T-helper 1 cell treated with Interleukin-12 subunit alpha and Interleukin-12 subunit beta and Interleukin-4 antibody, amounts not matched to agents 30 μg/mL and 1 μg/mL, for 36 hours (primary cell): ENCODE measurements around the gene MYO18B.

Source experiments
- H3K27ac Mint-ChIP-seq: one replicate; pipeline ENCODE4 v1.8.0; 2021; ENCODE audit warnings: mild to moderate bottlenecking, mixed read lengths
- H3K27me3 Mint-ChIP-seq: one replicate; pipeline ENCODE4 v1.8.0; 2021; ENCODE audit warnings: low read depth, mixed read lengths
- H3K36me3 Mint-ChIP-seq: one replicate; pipeline ENCODE4 v1.8.0; 2021; ENCODE audit warnings: low read depth, mixed read lengths
- H3K4me1 Mint-ChIP-seq: one replicate; pipeline ENCODE4 v1.8.0; 2021; ENCODE audit warnings: low read depth, mixed read lengths
- H3K4me3 Mint-ChIP-seq: one replicate; pipeline ENCODE4 v1.8.0; 2021; ENCODE audit warnings: mild to moderate bottlenecking, moderate library complexity, mixed read lengths
- H3K9me3 Mint-ChIP-seq: one replicate; pipeline ENCODE4 v1.8.0; 2021; ENCODE audit warnings: mixed read lengths

MYO18B gene

GRCh38 chr22:25827415-25827814, 85.4 kb downstream of the MYO18B start:
- Mint-ChIP-seq H3K27ac (no peak overlapping the region), H3K4me1 (no peaks in the 10 kb centered on the region), H3K4me3 (no peak overlapping the region), H3K9me3 (no peaks in the 10 kb centered on the region), H3K36me3 (no peaks in the 10 kb centered on the region), H3K27me3 (no peaks in the 10 kb centered on the region)

GRCh38 chr22:25828422-25828821, 86.4 kb downstream of the MYO18B start:
- Mint-ChIP-seq H3K36me3 (no peaks in the 10 kb centered on the region), H3K27ac (no peak overlapping the region), H3K27me3 (no peaks in the 10 kb centered on the region), H3K4me1 (no peaks in the 10 kb centered on the region), H3K4me3 (no peak overlapping the region), H3K9me3 (no peaks in the 10 kb centered on the region)

DNA sequence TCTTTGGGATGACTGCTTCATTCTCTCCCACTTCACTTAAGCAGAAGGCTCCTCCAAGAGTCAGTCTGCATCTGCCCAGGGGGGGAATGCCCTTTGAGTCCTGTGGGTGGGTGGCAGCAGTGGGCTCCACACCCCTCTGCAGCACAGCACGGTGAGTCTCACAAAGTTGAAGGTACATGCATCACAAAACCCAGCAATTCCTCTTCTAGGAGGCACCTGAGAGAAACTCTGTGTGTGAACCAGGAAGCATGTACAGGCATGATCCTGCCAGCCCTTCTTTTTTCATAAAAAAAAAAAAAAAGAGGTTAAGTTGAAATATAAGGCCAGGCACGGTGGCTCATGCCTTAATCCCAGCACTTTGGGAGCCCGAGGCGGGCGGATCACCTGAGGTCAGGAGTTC, 87.2 kb downstream of the MYO18B start:
- no peaks in the 10 kb centered on the region for H3K9me3 Mint-ChIP-seq

DNA sequence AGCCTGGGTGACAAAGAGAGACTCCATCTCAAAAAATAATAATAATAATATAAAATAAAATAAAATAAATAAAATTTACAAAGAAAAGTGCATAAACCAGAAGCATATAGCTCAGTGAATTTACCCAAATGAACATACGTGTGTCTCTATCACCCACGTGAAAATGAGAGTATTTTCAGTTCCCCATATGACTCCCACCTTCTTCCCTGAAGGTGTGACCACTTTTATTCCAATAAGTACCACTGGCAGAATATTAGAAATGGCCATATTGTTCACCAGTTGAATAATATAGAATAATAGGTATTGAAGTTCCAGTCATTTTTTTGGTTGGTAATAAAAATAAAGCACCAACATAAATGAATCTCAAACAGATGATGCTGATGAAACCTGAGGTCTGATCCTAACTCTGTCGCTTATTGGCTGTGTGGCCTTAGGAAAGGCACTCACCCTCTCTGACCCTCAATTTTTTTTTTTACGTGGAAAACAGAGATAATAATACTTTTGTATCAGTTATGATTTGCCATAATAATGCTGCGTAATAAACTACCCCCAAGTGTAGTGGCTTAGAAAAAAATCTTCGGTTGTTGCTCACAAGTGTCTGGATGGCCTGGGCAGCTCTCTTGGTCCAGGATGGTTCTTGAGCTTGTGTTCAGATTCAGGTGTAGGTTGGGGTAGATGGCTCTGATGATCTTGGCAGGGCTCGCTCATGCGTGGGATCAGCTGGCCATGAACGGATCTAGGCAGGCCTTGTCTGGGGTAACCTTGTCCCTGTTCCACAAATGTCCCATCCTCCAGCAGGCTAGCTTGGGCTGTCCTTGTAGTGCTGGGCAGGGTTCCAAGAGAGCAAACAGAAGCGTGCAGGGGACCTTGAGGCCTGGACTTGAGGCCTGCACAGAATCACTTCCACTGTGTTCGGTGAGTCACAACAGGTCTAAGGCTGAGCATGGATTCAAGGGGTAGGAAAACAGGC, 88.1 kb downstream of the MYO18B start:
- no peaks in the 10 kb centered on the region for H3K4me1 Mint-ChIP-seq
- H3K27ac Mint-ChIP-seq, result no peak overlapping the region
- H3K27me3 Mint-ChIP-seq, result no peaks in the 10 kb centered on the region
- no peaks in the 10 kb centered on the region for H3K9me3 Mint-ChIP-seq
- H3K36me3 Mint-ChIP-seq, result no peaks in the 10 kb centered on the region
- H3K4me3 Mint-ChIP-seq, result no peak overlapping the region

More for the DNA sequence above, 87.2 kb downstream of the MYO18B start:
- H3K36me3 Mint-ChIP-seq, result no peaks in the 10 kb centered on the region
- no peaks in the 10 kb centered on the region for H3K4me1 Mint-ChIP-seq
- no peak overlapping the region for H3K4me3 Mint-ChIP-seq
- H3K27ac Mint-ChIP-seq, result no peak overlapping the region
- H3K27me3 Mint-ChIP-seq, result no peaks in the 10 kb centered on the region

DNA sequence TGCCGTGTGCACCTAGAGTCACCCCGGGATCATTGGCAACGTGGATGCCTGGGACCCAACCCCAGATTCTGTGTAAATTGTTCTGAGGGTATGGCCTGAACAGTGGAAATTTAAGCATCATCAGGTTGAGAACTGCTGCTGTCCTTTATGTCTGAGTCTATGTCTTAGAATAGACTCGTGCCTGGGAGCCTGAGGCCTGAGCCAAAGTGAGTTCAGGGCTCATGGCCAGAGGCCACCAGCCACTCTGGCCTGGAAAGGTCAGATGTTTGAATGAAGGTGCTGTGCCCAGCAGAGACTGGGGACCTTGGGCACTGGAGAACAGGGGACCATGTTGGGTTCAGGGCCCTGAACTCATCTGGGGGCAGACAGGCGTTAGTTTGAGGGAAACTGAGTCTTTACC, 91.1 kb downstream of the MYO18B start:
- H3K4me1 Mint-ChIP-seq, result no peaks in the 10 kb centered on the region
- no peak overlapping the region for H3K4me3 Mint-ChIP-seq
- H3K36me3 Mint-ChIP-seq, result no peaks in the 10 kb centered on the region
- no peaks in the 10 kb centered on the region for H3K9me3 Mint-ChIP-seq
- H3K27me3 Mint-ChIP-seq, result no peaks in the 10 kb centered on the region
- H3K27ac Mint-ChIP-seq, result no peak overlapping the region

- H3K27ac Mint-ChIP-seq, result no peak overlapping the region
- H3K4me1 Mint-ChIP-seq, result no peaks in the 10 kb centered on the region
- no peak overlapping the region for H3K4me3 Mint-ChIP-seq
- H3K36me3 Mint-ChIP-seq, result no peaks in the 10 kb centered on the region
- no peaks in the 10 kb centered on the region for H3K27me3 Mint-ChIP-seq
- H3K9me3 Mint-ChIP-seq, result no peaks in the 10 kb centered on the region
Measured at GRCh38 chr22:25833676-25834075, 91.7 kb downstream of the MYO18B start.

GRCh38 chr22:25834490-25834889, 92.5 kb downstream of the MYO18B start:
- Mint-ChIP-seq H3K27ac (no peak overlapping the region), H3K4me1 (no peaks in the 10 kb centered on the region), H3K9me3 (no peaks in the 10 kb centered on the region), H3K36me3 (no peaks in the 10 kb centered on the region), H3K4me3 (no peak overlapping the region), H3K27me3 (no peaks in the 10 kb centered on the region)

DNA sequence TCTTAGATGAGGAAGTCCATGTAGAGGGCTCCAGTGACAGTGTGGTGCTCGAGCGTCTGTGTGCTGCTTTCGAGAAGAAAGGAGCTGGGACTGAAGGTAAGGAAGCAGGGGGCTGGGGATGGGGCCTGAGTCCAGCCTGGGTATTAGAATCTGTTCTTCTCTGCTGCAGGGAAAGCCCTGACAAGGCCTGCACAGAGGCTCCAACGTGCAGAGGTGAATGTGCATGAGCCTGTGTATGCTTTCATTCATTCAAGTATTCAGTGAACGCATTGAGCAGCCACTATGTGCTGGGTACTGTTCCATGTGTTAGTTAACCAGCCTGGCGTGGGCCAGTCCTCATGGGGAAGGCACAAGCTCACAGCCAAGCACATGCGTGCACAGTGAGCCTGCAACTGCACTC, 93.4 kb downstream of the MYO18B start:
- Mint-ChIP-seq H3K27me3 (no peaks in the 10 kb centered on the region), H3K4me3 (no peak overlapping the region), H3K27ac (no peak overlapping the region), H3K36me3 (no peaks in the 10 kb centered on the region), H3K9me3 (no peaks in the 10 kb centered on the region), H3K4me1 (no peaks in the 10 kb centered on the region)

DNA sequence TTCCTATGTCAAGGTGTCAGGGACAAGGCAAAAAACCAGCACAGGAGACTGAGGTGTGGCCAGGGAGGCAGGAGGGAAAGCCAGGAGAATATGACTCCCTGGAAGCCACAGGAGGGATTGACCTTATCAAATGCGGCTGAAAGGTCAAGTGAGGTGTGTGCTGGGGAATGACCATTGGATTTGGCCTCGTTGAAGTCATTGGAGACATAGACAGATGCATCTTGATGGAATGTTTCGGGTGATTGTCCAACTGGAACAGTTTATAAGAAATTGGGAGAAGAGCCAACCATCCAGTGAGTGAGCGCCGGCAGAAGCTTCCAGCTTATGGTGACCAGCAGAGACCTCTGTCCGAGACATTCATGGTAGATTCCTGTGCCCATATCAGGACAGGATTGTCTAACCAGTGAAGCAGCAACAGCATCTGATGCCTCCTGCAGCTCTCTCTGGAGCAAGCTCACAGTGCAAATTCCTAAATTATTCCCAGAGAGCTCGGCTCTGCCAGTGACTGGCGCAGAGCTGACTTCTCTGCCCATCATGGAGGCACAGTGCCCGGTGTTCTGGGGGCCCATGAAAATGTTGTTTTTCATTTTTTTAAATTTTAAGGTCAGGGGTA, 95.4 kb downstream of the MYO18B start:
- no peaks in the 10 kb centered on the region for H3K4me1 Mint-ChIP-seq
- no peak overlapping the region for H3K27ac Mint-ChIP-seq
- no peaks in the 10 kb centered on the region for H3K27me3 Mint-ChIP-seq
- H3K36me3 Mint-ChIP-seq, result no peaks in the 10 kb centered on the region
- no peak overlapping the region for H3K4me3 Mint-ChIP-seq
- H3K9me3 Mint-ChIP-seq, result no peaks in the 10 kb centered on the region

DNA sequence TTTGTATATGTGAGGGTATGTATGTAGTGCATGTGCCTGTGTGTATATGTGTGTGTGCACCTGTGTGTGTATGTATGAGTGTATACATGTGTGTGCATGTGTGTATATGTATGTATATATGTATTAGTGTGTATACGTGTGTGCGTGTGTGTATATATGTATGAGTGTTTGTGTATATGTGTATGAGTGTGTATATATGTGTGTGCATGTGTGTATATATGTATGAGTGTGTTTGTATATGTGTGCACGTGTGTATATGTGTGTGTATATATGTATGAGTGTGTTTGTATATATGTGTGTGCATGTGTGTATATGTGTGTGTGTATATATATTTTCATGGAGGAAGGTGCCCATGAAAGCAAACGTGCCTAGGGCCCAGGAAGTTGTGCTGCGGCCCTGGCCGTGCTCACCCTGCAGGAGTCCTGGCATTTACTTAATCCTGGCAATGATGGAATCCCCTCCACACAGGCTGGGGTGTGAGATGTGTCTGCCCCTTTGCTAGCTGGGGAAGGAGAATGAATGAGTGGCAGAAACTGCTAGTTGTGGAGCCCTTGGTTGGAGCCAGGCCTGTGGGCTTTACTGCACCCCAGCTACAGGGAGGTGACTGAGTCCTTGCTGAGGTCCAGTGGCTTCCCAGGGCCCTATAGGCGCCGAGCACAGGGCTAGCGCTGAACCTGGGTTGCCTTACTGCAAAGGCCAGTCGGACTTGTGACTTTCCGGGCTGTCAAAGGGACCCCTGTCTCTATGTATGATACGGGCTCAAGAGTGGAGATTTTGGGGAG, 97.2 kb downstream of the MYO18B start:
- no peaks in the 10 kb centered on the region for H3K36me3 Mint-ChIP-seq
- no peaks in the 10 kb centered on the region for H3K9me3 Mint-ChIP-seq
- H3K4me3 Mint-ChIP-seq, result no peak overlapping the region
- H3K4me1 Mint-ChIP-seq, result no peaks in the 10 kb centered on the region
- H3K27me3 Mint-ChIP-seq, result no peaks in the 10 kb centered on the region
- no peak overlapping the region for H3K27ac Mint-ChIP-seq

- no peaks in the 10 kb centered on the region for H3K9me3 Mint-ChIP-seq
- H3K27ac Mint-ChIP-seq, result no peak overlapping the region
- H3K36me3 Mint-ChIP-seq, result no peaks in the 10 kb centered on the region
Measured at GRCh38 chr22:25839755-25840154, 97.8 kb downstream of the MYO18B start.

GRCh38 chr22:25840167-25840566, 98.2 kb downstream of the MYO18B start:
- H3K27ac Mint-ChIP-seq, result no peak overlapping the region
- no peaks in the 10 kb centered on the region for H3K4me1 Mint-ChIP-seq
- H3K27me3 Mint-ChIP-seq, result no peaks in the 10 kb centered on the region
- H3K4me3 Mint-ChIP-seq, result no peak overlapping the region
- no peaks in the 10 kb centered on the region for H3K36me3 Mint-ChIP-seq
- H3K9me3 Mint-ChIP-seq, result no peaks in the 10 kb centered on the region

More at GRCh38 chr22:25839755-25840154, 97.8 kb downstream of the MYO18B start:
- H3K27me3 Mint-ChIP-seq, result no peaks in the 10 kb centered on the region
- H3K4me1 Mint-ChIP-seq, result no peaks in the 10 kb centered on the region
- no peak overlapping the region for H3K4me3 Mint-ChIP-seq

DNA sequence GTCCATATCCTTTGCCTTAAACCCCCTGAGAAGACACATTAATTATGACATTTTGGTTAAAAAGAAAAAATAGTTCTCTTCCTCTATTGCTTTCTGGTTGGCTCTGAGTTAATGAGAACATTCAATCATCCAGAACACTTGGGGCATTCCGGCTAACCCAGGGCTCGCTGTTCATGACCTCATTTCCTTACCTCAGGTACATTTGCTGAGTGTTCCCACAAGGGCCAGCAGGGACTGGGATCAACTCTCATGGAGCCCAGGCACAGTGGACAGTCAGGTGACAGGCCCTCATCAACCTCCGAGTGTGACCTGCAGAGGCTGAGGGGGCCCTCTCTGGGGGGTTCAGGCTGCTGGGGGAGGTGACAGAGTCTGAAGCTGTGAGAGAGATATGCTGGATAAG, 98.9 kb downstream of the MYO18B start:
- Mint-ChIP-seq H3K4me3 (no peak overlapping the region), H3K27me3 (no peaks in the 10 kb centered on the region), H3K4me1 (peaks cover 1% of the 10 kb centered on the region), H3K36me3 (no peaks in the 10 kb centered on the region), H3K27ac (no peak overlapping the region), H3K9me3 (no peaks in the 10 kb centered on the region)

GRCh38 chr22:25841775-25842174, 99.8 kb downstream of the MYO18B start:
- Mint-ChIP-seq H3K27me3 (no peaks in the 10 kb centered on the region), H3K27ac (no peak overlapping the region), H3K9me3 (no peaks in the 10 kb centered on the region), H3K36me3 (no peaks in the 10 kb centered on the region), H3K4me1 (peaks cover 6% of the 10 kb centered on the region), H3K4me3 (no peak overlapping the region)
